Thyroid gland (tissue), 4 donors: ENCODE data around the gene TXLNB.

Source experiments
- POLR2A ChIP-seq, 2 donors: fragments of 450-650 bp; IDR thresholded peaks; one replicate each; pipeline ENCODE4 v1.6.1; 2017; ENCODE audit warnings: antibody characterized with exemption in 2 of 2, mild to moderate bottlenecking in 2 of 2, moderate library complexity in 1 of 2
- TF ChIP-seq, protein P1 (sequence below), 6 experiments: fragments of 200-600 bp in 3 of 6; fragments of 450-650 bp in 3 of 6; sonication (generic) in 3 of 6; IDR thresholded peaks; one replicate each; pipeline ENCODE4 v1.5.1; 2016 to 2019; ENCODE audit warnings: antibody characterized with exemption in 6 of 6, mild to moderate bottlenecking in 2 of 6, inconsistent platforms in 1 of 6, moderate library complexity in 1 of 6

- TF ChIP-seq POLR2A (IDR thresholded peaks at IDR 0.05), result no peak
- TF ChIP-seq, protein P1, sequence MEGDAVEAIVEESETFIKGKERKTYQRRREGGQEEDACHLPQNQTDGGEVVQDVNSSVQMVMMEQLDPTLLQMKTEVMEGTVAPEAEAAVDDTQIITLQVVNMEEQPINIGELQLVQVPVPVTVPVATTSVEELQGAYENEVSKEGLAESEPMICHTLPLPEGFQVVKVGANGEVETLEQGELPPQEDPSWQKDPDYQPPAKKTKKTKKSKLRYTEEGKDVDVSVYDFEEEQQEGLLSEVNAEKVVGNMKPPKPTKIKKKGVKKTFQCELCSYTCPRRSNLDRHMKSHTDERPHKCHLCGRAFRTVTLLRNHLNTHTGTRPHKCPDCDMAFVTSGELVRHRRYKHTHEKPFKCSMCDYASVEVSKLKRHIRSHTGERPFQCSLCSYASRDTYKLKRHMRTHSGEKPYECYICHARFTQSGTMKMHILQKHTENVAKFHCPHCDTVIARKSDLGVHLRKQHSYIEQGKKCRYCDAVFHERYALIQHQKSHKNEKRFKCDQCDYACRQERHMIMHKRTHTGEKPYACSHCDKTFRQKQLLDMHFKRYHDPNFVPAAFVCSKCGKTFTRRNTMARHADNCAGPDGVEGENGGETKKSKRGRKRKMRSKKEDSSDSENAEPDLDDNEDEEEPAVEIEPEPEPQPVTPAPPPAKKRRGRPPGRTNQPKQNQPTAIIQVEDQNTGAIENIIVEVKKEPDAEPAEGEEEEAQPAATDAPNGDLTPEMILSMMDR (IDR thresholded peaks at IDR 0.05), result no peak
Observed at GRCh38 chr6:139325686-139326085, 33.9 kb upstream of the TXLNB start.
